HG03064 (cell line): ENCODE results near the gene NIPA2.

ENCODE experiments used
- ATAC-seq: cut with Tn5 transposase; IDR thresholded peaks from one replicate; pipeline ENCODE4 v1.9.1; 2021; ENCODE audit warnings: low read depth; ENCODE audit not compliant: unreplicated experiment

Gene NIPA2

DNA sequence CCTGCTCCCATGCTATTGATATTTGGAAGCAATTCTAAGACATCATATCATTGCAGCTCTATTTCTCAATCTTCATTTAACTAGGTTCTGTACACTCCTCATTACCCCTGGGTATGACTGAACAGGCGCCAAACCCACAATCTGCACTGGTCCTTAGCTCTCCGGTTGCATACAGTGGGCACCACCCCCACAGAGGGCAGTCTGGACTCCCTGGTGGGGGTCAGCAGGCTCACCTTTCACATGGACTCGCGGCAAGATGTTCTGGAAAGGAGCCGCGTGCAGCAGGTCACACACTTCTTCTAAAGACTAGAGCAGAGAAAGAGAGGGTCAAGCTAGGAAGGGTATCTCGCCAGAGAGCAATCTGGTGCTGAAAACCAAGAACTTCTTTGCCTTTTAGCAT is 36.5 kb downstream of the NIPA2 start:
- no peak for ATAC-seq

DNA sequence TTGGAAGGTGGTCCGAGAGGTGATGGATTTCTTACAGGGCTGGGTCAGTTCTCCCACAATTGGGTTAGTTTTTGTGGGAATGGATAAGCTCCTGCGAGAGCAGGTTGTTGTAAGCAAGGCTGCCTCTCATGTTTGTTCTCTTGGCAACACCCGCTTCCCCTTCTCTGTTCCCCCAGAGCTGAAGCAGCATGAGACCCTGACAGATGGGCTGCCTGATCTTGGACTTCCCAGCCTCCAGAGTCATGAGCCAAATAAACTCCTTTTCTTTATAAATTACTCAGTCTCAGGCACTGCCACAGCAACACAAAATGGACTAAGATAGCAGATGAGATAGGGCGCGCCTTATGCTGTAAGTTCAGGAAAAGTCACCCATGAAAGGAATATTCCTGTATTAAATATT is 38.7 kb downstream of the NIPA2 start:
- ATAC-seq: no peak

DNA sequence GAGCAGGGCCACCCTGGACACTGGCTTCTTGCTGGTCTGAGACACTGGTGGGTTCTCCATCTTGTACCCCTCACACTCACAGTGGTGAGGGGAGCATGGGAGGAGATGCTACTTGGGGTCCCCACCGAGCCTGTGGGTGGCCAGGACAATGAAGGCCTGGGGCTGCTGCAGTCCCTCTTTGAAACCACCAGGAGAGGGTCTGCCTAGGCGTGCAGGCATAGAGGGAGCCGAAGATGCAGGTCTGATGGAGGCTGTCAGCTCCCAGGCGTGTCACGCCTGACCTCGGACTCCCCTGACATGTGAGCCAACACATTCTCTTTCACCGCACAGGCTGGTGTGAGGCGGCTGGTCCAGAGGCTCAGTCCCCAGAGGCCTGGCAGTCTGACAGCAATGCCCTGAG is 39.1 kb downstream of the NIPA2 start:
- no peak for ATAC-seq

DNA sequence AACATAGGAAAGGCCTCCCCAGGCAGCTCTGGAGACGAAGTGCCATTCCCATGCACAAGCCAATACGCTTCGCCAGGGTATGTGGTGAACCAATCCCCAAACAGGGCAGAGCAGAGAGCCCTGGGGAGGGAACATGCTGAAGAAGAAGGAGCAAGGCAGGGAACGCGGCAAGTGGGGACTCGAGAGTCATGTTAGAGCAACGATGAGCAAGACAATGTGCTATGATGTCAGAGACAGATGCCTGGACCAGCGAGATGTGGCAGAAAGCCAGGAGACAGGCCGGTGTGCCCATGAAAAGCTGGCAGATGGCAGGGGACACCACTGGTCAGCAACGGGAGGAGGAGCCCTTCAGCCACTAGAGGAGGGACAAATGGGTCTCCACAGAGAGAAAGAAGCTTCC is 39.6 kb downstream of the NIPA2 start:
- no peak for ATAC-seq

DNA sequence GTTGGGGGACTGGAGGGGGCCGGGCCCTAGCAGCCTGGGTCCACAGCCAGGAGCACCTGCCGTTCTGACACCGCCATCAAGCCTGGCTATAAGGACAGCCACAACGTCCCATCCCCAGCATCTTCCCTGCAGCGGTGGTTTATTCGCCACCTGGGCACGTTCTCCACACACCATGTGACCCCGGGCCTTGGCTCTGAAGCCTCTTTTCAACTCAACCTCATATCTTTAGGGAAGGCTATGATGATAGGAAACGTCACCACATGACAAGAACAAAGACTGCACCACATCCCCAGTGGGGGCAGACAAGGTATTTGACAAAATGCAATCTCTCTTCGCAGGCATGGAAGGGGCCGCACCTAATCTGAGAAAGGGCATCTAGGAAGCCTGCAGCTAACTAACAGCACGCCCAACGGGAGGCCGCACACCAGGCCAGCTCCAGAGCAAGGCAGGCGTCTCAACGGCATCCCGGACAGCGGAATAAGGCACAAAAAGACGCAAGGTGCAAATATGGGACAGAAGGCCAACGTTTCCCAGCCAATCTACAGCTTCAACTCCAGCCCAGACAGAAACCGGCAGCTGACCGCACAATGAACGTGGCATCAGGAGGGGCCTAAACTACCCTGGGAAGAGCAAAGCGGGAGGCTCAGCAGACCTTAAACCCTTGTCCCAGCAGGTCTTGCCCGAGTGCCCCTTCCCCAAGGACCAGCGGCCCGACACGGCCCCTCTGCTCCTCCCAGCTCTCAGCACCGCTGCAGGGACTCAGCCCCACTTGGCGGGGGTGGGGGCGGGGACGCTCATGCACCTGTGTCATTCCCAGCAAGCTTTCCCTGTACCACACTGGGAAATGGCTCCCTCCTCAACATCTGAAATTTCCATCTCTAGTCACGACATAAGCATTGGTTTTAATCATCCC is 41.9 kb downstream of the NIPA2 start:
- ATAC-seq: no peak

DNA sequence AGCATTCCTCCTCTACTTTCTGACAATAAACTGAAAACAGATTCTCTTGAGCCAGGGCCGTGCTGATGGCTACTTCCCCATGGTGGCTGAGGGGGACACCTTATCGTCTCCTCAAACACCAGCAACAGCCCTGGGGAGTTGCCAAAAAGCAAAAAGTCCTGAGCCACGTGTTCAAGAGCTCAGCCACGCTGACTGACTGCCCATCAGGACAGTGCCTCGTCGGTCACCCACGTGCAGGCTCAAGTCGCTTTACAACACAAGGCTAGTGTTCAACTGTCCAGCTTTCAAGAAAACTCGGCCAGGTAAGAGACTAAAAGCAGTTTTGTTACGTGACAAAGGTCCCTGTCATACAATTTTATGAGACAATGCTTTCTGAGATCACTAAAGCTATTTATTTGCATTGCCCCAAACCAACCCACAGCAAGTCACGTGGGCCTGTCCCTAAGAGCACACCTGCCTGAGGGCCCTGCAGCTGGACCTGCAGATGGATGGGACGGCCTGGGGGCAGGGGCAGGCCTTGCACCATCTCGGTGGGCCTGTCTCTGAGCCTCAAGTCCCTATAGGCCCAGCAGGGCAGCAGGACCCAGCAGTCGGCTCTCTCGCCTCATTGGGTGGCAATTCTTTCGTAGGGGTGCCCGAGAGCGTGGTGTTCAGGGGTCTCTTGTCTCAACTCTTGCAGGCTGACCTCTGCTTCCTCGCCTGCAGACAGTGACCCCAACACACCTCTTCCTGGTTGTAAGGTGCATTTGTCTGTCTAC is 42.7 kb downstream of the NIPA2 start:
- no peak for ATAC-seq

DNA sequence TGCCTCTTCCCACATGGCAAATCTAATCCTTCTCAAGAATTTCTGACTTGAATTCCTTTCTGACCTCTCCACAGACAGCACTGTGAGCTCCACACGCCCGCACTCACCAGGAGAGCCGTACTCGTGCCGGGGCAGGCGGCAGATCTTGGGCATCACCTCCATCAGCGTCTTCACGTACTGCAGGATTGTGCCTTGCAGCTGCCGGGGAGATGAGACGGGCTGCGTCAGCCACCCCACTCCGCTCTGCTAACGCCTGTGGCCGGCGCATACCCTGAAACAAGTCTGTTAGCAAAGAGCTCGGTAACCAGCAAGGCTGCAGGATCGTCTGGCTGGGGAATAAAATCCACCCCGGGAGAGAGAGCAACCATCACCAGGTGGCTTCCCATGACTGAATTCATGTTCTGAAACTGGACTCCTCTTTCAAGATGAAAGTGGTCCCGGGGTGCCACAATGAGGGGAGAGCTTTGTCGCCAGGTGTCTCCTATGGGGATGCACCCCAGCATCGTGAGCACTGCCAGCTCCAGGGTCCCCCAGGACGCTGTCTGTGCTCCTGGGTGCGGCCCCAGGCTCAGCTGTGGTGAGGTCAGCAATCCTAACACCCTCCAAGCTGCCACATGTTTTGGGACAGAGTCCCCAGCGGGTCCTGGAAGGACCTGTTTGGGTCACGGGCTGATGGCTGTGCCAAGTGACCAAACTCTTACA is 43.4 kb downstream of the NIPA2 start:
- ATAC-seq: no peak

DNA sequence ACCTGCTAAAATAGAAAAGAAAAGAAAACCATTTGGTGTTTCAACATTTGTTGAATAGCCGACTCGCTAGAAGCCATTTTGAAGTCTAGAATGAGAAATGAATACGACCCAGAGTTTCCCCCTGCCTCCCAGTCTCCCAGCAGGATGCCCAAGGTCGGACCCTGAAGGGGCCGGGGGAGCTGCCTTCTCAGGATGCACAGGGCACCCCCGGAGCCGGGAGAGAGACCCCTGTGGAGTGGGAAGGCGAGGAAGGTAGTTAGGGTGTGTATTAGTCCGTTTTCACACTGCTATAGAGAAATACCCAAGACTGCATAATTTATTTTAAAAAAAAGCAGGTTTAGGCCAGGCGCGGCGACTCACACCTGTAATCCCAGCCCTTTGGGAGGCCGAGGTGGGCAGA is 44.7 kb downstream of the NIPA2 start:
- ATAC-seq: no peak

DNA sequence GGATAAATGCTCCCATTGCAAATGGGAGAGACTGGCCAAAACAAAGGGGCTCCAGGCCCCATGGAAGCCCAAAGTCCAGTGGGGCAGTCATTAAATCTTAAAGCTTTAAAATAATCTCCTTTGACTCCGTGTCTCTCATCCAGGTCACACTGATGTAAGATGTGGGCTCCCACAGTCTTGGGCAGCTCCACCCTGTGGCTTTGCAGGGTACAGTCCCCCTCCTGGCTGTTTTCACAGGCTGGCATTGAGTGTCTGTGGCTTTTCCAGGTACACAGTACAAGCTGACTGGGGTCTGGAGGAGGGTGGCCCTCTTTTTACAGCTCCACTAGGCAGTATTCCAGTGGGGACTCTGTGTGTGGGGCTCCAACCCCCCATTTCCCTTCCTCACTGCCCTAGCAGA is 45.9 kb downstream of the NIPA2 start:
- ATAC-seq: no peak

DNA sequence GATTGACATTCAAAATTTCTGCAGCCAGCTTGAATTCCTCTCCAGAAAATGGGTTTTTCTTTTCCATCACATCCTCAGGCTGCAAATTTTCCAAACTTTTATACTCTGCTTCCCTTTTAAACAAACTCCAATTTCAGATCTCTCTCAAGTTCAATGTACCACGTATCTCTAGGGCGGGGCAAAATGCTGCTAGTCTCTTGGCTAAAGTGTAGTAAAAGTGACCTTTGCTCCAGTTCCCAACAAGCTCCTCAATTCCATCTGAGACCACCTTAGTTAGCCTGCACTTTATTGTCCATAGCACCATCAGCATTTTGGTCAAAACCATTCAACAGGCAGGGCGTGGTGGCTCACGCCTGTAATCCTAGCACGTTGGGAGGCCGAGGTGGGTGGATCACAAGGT is 46.7 kb downstream of the NIPA2 start:
- no peak for ATAC-seq

DNA sequence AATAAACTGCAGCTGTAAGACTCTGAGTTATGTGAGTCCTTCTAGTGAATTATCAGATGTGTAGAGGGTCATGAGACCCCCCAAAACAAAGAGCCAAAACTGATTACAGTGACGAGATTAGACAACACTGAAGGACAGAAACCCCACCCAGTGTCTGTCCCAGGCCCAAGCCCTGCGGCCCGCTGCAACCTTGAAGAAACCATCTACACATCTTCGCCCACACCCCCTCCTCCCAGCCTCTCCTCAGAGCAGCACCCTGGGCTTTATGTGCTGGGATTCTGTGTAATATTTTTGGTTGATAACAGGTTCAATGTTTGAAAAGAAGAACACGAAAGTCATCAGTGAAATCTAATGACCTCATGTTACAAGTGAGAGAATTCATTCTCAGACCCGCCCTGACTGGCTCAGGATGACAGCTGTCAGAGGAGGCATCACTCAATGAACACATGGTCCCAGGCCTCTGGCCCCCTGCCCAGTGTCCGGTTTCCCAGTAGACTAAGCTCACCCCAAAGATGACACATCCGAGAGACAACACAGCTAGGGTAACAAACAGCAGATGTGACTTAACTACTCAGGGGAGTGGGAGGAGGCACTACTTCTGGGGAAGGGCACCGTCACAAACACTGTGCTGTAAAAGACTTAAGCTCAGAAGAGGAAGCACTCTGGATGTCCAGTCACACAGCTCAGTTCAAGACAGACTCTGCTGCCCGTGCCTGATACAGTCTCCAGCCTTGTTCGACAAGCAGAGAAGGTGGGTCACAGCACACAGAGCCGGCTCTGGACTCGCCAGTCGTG is 48.9 kb downstream of the NIPA2 start:
- no peak for ATAC-seq

DNA sequence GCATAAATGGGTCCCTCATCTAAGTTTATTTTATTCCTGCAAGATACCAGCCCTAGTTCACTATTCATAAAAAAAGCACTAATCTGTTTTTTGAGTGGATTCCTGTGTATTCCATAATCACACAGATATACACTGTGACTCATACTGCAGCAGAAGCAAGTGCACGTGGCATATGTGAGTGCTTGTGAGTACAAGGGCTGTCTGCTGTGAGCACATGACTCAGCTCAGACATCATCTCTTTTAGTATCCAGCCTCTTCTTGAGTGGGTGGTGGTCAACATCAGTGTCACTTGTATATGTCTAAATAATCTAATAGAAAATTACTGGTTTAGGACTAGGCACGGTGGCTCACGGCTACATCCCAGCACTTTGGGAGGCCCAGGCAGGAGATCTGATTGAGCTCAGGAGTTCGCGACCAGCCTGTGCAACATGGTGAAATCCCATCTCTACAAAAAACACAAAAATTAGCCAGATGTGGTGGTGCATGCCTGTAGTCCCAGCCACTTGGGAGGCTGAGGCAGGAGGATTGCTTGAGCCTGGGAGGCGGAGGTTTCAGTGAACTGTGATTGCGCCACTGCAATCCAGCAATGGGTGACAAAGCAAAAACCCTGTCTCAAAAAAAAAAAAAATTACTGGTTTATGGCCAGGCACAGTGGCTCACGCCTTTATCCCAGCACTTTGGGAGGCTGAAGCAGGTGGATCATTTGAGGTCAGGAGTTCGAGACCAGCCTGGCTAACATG is 49.8 kb downstream of the NIPA2 start:
- ATAC-seq: no peak

DNA sequence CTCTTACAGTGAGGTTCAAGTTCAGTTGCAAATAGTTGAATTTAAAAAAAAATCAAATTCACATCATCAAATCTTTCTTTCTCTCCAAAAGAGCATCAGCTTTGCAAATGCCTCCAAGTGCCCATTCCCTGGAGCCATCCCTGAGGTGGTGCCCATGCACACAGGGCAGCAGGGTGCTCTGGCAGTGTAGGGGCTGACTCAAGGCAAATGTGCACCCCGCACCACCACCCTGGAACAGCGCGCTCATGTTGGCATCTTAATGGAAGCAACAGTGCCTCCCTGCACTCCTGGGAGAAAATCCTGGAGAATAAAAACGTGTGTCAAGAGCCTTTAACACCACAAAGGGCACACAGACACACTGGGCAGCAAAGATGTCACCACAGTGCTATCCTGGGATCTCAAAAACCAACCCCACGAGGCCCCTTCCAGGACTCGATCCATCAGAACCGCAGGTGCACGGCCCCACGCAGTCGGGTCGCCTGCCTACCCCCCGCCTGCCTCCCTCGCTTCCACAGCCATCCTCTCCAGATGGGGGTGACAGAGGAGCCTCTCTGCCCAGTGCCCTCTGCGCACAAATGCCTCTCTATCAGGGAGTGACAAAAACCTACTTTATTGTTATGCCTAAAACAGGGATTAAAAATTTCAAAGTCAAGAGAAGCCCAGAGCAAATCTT is 50.8 kb downstream of the NIPA2 start:
- ATAC-seq: no peak

DNA sequence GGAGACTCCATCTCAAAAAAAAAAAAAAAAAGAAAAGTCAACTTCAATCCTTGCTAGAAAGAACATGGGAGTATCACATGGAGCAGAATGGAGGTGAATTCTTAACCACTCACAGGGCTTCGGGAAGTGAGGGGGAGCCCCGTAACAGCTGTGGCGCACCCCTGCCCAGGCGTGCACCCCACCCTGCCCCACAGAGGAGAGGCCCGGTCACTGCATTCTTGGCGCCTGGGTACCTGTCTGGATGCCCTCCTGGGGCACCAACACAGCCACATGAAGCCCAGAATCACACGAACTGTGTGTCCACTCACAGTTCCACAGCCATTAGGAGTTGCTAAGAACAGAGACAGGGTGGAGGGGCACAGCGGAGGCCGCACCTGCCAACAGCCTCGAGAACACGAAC is 51.8 kb downstream of the NIPA2 start:
- no peak for ATAC-seq

DNA sequence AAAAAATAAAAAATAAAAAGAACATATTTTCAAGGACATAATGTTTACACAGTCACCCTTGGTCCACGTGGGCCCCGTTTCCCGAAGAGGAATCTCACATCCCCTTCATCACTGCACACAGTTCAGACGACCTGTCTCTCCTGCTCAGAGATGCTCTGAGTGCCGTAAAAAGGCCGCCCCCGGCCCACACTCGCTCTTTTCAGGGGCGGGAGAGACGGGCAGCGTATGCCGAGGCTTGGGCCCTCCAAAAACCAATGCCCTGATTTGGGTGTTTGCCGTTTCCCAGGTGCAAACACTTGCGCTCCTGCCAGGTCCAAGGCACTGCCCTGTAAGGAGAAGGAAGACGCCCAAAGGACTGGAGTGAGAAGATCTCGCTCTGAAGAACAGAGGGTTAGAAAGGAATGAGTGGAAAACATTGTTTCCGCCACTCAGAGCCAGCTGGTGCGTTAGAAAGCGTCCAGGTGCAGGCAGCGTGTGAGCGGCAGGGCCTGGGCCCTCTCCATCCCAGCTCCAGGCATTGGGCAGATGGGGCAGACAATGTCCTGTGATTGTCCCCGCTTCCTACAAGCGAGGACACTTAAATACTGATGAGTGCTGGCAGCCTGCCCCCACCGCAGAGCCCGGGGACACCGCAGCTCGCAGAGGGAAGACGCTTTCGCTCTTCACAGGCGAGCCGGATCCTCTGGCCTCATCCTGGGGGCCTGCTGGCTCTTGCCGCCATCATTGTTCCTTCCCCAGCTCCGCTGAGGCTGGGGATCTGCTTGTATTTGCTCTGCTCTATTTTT is 53.2 kb downstream of the NIPA2 start:
- no peak for ATAC-seq

DNA sequence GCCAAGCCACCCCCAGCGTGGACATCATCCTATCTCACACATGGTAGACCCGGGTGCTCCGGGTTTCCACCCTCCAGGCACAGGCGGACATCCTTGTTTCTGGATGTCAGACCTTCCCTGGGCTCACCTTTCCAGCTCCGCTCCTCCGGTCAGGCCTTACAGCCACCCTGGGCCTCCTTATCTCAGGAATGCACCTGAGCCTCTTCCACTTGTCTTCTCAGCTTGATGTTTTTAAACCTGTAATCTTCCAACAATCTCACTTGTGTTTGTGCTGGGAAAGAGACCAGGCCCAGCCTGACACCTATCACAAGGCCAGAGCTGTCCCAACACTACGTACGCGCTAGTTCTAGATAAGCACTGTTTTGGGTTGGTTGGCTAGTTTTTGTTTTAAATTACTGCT is 53.9 kb downstream of the NIPA2 start:
- ATAC-seq: no peak

DNA sequence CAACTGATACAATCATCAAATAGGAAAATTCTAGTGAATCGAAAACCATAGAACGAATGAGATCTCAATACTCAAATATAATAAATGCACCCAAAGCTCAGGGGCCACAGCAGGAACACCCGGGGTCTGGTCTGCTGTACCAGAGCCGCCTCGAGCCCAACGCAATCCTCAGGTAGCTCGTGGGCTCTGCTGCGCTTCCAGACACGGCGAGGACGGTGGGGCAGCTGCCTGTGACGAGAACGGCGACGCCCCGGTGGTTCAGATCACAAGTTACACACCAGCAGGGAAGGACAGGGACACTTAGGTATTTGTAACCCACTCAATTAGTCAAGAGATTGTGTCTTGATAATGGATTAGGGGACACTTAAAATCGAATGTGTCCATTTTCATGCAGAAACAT is 54.6 kb downstream of the NIPA2 start:
- ATAC-seq: no peak

DNA sequence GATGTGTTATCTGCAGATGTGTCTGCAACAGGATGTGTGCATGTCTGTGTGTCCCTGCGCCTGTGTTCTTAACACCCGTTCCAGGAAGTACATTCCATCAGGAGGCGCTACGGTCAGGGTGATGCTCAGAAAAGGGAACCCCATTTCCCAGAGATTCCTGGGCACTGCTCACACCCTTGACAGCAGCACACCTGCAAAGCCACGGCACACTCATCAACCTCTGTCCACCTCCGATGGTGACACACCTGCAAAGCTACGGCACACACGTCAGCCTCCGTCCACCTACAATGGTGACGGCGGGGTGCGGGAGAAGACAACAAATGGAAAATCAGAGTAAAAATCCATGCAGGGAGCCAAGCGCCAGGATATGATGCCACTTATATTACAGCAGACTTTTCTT is 55.4 kb downstream of the NIPA2 start:
- no peak for ATAC-seq
